NCI-H748 treated with DMSO at 0.1 percent for 48 hours (cell line): ENCODE measurements around the gene CUEDC1.

ENCODE experiments used
- DNase-seq: peaks from one replicate; lab custom pipeline; 2025; lab: John Stamatoyannopoulos, UW

Gene CUEDC1

DNA sequence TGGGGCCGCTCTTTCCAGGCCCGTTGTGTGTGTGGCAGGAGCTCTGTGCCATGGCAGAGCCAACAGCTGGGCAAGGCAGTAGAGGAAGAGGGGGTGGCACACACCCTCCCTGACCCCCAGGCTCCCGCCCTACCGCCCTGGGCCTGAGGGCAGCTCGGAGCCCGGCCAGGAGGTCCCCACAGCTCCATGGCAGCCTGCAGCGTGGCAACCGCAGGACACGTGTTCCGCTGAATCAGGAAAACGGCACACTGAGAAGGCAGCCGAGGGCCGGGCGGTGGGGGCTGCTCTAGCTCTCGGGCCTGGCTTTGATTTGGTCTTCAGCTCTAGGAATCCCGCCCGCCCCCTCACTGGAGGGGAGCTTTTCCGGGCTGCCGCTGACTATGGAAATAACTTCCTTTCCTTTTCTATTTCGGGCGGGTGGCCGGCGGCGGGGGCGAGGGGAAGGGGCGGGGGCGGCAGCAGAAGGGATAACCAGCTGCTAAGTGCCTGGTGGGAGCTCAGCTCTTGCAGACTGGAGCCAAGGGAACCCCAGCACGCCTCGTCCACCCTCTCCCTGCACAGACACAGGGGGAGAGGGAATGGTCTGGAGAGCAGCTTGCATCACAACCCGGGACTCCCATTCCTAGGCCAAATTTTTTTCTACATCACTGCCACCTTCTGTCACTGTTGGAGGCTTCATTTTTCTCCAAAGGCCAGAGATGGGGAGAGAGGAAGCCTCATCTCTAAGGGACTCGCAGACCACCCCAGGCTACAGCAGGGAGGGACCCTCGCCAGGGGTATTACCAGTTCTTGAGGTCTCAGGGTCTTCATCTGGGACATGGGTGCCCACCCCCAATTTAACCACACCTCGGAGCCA lies 80.5 kb downstream of the CUEDC1 start:
- DNase-seq, result no peak

DNA sequence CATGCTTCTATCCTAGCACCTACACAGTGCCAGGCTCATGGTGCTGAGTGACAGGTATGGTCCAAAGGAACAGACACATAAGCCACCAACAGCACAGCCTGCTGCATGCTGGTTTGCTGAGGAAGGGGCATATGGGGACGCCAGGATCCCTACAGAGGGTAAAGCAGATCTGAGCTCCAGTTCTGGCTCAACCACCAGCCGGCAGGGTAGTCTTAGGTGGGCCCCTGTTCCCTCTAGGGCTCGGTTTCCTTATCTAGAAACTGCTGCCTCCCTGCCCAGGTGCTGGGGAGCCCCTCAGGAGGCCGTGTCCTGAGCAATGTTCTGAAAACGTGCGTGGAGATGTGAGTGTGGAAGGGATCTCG lies 81.2 kb downstream of the CUEDC1 start:
- no peak for DNase-seq

DNA sequence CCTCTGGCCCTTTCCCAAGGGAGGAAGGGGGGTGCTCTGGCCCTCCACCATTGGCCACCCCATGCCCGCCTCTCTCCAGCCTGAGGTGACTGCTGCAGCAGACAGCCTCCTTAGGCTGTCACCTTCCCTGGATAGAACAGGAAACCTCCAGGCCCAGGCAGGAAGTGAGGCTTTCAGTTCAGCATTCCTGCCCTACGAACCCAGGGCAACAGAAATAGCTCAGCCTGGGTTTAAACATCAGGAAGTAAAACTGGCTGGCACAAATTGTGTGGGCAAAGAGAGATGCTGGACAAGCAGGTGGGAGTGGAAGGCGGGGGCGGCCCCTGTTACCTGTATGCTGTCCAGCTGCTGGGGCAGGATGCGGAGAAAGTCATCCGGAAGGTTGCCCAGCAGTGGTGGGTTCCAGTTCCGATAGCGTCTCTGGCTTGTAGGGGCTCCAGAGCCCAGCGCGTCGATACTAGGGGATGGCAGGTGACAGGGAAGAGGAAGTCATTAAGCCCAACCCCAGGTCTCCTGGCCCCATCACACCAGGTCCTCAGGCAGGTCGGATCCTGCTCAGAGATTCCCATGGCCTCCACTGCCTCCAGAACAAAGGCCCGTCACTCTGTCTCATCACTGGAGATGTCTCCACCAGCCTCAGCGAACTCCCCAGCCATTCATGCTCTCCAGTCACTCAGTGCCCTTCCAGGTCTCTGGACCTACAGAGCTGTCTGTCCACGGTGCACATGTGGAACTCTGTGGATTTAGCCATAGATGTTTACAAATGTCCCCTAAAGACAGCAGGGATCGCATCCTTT lies 81.8 kb downstream of the CUEDC1 start:
- no peak for DNase-seq

DNA sequence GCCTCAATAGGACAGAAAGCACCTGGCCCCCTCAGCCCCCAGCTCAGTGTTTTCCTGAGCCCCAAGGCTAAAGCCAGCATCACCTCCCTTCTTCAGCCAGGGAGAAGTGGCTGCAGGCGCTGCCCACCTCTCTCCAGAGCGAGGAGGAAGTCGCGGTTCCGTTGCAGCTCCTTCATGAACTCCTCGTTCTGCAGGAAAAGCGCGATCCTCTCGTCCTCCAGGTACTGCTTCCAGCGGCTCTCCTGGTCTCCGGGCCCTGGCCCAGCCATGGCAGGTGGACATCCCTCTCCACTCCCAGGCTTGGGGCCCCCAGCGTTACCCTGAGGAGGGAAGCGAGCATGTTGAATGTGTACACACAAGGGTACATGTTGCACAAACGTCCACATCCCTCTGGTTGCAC lies 82.7 kb downstream of the CUEDC1 start:
- no peak for DNase-seq

DNA sequence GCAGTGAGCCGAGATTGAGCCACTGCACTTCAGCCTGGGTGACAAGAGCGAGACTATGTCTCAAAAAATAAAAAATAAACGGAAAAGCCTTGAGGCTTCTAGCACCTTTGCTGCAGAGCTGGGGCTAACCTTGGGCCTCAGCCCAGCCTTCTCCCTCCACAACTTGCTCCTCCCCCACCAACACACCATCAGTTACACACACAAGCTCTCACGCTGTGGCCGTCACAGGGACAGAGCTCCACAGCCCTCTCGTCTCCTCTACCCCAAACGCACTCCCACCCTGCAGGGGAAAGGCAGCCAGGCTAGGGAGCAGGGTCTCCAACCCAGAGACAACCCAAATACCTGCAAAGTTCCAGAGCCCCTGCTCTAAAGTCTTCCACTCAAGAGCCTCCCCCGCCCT lies 83.3 kb downstream of the CUEDC1 start:
- no peak for DNase-seq

DNA sequence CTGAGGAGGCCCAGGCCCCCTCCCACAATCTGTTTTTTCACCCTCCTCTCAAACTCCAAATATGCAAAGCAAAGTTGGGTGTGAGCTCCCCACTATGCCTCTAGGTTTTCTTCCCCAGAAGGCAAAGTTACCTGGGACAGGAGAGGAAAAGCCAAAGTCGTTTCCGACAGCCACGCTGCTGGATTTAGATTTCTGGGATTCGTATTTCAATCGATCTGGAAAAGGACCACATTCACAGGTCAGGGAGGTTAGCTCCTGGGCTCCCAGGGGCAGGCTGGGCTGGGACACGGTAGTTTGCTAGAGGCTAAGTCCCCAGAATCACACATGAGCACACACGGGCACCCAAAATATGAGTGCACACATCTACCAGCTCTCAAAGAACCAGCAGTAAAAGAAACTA lies 84.1 kb downstream of the CUEDC1 start:
- DNase-seq, result no peak

DNA sequence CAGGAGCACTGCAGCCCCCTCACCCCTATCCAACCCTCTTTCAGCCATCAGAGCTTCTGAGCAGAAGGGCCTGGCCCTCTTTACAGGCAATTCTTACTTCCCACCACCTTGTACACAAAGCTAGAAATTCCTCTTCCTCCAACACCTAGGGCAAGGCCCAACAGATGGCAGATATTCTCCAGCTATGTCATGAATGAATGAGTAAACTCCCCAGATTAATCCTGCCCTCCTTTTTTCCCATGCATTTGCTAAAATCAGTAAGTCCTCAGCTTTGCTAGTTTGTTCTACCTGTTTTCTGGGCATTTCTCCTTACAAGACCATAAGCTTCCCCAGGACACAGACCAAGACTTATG lies 85.0 kb downstream of the CUEDC1 start:
- DNase-seq, result no peak

DNA sequence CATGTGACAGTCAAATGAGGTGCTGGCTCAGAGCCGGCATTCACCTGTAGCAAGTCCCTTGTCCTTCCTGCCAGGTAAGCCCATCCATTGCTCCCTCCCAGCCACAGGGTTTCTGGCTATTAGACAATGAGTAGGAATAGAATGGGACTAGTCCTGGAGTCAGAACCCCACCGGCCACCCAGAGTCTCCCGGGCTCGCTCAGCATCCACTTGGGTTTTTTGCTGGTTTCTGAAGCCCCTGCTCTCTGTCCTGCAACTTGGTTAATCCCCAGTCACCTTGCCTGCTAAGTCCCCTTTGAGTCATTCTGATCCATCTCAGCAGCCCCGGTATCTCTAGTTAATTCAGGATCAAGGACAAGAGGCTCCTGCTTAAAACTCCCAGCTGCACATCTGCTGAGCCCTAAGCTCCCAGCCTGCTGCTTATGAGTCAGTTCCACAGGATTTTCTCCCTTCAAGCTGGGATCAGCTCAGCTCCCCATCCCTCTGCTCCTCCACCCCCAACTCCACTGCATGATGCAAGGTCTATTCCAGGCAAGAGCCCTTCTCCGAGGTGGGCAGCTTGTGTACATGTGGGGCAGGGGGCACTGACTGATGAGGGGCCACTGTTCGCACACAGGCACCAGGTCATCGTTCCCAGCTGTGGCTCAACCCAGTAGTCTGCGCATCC lies 85.5 kb downstream of the CUEDC1 start:
- no peak for DNase-seq

DNA sequence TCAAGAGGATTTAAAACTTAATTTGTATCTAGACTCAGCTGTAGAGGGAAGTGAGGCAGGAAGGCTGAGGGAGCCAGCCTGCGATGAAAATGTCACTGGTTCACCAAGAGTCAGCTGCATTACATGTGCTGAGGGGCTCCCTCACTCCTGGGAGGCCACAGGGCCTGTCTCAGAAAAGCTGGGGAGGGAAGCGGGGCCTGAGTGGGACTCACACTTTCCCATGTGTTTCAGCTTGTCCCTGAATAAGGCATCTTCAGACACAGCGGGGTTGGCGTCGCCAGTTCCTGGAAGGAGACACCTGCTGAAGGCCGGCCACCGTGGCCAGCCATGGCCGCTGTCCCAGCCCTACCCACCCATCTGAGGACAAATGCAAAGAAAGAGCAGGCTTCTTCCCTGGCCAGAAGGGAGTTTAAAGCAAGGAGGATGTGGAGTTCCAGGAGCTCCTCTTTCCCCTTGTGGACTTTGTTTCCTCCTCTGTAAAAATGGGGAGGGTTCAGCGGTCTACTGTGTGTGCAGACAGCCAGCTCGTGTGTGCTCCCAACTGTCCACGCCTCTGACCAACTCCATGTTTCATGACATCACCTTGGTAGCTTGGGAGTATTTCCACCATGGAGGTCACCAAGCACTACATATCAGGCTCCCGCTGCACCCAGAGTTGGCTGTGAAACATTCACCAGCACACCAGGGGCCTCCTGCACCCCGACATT lies 86.1 kb downstream of the CUEDC1 start:
- DNase-seq, result no peak

DNA sequence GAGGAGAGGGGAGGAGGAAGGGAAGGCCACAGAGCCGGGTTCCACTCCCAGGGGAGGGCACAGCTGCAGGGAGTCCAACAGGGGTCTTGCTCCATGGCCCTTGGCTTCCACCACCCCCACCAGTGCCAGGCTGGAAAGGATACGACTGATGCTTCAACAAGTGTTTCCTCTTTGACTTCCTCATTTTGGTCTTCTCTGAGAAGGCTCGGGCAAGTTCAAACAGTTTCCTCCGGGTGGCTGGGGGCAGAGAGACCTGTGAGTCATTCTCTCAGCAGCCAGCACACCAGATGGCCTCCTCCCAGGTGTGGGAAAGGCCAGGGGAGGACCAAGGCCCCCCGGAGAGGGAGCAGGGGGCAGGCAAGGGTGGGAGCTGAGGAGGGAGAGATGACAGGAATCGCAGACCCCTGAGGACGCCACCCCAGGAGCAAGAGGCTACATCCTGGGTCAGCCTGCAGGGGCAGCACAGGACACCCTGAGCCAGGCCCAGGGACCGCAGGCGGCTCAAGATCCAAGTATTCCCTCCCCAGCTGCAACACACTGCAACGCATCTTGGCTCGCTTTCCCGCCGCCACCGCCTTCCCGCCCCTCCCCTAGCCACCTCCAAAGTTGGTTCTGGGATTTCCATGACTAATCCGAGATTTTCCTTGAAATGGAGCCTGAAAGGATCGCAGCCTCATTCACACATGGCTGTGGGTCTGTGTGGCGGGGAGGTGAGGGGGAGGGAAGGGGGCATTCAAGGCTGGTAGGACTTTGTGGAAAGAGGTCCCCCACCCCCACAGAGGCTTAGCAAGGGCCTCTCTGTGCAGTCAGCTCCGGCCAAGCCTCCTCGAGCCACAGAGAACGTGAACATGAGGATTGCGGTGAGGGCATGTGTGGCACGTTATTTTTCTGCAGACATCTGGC lies 87.0 kb downstream of the CUEDC1 start:
- DNase-seq, result no peak

DNA sequence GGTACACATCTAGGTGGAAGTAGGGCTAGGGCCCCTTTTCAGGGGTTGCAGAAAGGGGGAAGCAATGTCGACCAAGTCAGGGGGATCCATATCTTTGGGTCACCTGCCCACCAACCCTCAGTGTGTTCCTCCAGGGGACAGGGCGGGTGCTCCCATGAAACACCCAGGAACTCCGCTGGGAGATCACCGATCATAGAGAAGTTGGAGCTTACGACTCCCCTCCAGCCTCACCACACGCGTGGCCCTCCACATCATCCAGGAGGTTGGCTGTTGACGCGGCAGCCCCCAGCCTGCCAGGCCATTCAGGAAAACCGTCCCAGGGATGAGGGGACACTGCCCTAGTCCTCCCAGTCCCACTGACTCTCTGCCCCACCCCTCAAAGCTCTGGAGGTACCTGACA lies 88.1 kb downstream of the CUEDC1 start:
- DNase-seq, result no peak

DNA sequence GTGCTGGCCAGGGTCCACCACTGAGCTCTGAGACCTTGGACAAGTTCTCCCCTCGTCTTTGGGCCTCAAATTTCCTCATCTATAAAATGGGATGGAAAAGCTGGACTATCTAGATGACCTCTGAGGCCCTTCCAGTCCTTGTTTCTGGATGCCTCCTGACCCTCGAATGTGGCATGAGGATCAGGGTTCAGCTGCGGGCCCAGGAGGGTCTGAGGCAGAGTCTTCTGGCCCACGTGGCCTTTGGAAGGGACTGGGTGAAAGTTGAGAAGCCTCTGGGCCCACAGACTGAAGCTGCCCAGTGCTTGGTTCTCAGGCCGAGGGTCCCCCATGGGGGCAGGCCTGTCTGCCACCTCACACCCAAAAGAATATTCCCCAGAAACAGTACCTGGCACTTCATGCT lies 88.5 kb downstream of the CUEDC1 start:
- DNase-seq, result no peak

DNA sequence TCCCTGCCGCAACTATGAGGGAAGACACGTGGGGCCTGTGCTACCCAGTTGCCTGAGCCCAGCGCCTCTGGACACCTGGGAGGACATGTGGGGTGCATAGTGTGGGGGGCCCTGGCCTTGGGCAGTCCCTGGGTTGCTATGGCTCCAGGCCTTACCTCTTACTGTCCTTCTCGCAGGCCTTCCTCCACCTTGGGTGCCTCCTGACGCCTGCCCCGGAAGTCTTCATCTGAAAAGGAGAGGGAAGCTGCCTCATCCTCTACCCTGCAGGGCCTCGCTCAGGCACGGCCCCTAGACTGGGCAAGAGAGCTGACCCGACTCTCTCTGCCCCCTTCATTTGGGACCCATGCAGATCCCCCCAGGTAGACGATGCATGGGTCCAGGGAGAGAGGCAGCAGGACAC lies 88.9 kb downstream of the CUEDC1 start:
- DNase-seq, result no peak

DNA sequence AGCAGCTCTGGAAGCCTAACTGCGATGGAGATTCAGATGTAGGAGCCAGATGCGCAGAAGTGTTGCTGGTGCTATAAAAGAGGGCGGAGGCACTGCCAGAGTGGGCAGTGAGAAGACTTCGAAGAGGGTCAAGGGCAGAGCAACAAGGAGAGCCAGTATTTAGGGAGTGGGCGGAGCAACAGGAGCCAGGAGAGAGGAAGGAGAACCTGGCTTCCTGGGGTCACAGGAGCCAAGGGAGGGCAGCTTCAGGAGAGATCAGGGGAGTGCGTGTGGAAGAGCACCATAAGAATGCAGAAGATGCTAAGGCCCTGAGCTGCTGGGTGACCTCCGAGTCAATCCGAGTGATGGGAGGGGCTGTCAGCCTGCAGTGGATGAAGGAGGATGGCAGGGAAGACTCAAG lies 90.9 kb downstream of the CUEDC1 start:
- DNase-seq, result no peak

DNA sequence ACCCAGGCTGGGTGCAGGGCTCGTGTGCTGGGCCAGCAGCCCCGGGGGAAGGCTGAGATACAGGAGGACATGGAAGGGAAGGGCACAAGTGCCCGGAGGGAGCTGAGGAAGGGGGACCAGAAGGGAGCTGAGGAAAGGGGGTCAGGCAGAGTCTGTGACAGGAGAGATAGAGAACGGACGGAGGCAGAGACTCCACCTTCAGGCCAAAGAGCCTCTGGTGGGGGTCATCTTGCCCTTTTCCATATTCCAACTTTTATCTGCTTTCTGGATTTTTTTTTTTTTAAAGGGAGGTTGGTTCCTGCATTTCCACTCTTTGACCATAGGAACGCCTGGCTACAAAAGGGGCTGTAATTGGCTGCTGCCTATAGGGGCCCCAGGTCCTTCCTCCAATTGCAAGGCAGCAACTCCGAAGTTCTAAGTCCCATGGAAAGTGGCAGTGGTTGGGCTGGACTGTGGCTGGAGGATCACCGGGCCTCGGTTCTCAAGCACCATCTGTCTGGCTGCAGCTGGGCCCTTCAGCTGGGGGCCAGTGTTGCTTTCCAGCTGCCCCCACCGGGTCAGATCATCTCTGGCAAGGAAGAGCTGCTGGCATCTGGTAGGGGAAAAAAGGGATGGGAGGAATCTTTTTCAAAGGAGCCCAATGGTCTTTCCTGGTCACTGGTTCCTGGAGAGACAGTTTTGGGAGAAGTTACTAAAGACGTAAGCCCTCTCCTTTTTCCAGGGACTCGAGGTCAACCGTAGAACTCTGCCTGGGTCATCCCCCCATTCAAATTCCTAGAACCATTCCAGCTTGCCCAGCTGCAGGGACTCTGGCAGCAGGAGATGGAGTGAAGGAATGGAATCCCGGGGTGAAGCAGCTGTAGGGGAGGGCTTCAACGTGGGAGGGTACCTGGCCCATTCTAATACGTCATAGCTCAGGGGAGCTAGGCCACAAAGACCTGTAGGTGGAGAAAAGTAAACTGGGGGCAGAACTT lies 92.2 kb downstream of the CUEDC1 start:
- no peak for DNase-seq

DNA sequence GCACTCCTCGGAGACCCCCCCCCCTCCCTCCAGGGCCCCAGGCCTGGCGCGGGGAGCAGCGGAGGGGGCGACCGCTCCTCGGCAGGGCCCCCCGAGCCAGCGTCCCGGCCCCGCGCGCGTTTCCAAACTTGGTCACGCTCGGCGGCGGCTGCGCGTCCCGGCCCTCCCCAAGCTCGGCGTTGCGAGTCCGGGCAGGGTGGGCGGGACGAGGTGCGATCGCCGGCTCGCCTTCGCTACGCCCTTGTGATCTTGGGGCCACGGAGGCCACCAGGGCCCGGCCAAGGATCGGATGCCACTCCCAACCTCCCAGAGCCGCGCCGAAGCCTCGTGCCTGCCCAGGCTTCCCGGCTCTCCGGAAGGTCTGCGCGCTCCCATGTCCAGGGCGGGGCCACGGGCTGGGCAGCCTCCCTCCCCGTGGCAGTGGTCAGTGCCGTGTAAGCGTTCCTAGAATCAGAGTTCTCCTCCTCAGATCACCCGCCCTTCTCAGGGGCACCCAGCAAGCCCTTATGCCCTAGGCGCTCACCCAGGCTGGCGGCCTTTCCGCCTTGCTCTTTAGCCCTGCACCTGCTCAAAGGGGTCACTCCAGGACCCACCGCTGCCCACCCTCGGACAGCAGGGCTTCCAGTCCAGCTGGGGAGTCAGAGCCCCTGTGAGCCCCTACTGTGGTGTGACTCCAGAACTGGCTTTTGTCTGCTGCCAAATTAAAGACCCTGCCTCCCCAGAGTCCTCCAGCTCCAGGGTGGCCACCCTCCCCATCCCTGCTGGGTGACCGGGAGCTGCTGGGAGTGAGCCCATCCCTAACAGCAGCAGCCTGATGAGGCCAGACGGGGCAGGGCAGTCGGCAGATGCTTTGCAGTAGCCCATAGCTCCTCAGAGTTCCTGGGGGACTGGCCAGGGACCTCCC lies 93.2 kb downstream of the CUEDC1 start:
- DNase-seq, result no peak

DNA sequence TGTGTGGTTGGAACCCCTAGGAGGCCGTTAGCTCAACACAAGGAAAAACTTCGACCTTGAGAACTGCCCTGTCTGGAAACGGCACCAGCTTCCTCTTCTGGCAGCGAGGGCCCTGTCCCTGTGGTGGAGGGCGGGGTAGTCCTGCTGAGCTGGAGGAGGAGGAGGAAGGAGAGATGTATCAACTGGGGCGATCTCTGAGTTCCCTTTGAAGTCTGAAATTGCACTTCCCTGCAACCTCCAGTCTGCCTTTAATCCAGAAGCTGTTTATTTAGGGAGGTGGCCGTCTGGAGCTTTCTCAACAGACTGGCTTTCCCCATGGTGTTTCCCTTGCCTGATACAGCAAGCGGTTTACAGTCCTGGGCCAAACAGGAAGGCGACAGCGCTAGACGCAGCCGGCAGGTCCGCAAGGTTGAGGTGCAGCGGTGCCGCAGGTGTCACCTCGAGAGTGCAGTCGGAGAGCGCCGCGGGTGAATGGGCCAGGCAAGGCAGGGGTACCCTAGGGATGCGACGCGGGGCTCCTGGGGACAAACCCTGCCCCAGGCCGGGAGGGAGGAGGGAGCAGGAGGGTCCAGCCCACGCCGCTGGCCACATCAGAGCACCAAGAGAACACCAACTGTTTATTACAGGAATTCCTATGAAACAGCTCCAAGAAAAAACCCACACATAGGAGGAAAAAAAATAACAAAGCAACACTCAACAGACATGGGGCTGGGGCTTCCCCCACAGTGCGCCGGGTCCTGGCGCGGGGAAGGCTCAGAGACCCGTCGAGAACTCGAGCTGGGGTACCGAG lies 94.0 kb downstream of the CUEDC1 start:
- DNase-seq, result peak; percentile 14

DNA sequence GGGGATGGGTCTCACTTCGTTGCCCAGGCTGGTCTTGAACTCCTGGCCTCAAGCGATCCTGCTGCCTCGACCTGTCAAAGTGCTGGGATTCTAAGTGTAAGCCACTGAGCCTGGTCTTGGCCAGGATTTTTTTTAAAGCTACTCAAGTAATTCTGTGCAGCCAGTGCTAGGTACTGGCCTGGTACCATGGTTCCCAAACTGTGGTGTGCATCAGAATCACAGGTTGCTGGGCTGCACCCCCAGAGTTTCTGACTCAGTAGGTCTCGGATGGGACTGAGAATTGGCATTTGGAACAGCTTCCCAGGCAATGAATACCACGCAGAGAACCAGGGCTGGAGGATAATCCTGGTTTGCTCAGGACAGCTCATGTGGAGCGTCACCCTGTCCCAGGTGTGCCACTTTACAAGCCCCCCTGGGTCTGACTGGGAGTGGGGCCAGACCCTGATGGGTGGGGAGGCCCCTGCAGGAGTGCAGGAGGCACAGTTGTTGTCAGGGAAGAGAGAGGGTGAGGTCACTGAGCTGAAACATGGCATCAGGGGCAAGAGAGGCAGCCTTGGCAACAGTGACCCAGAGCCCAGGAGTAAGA lies 94.7 kb downstream of the CUEDC1 start:
- no peak for DNase-seq
